GM10266 (cell line): ENCODE data around the gene SMIM11.

Experiments used
- DNase-seq: peaks from one replicate; pipeline ENCODE4 v3.0.0; 2012; ENCODE audit errors: extremely low spot score
- TF ChIP-seq, protein P1 (sequence below): IDR thresholded peaks from 2 replicates; pipeline ENCODE4 v1.5.1; 2012; ENCODE audit warnings: mild to moderate bottlenecking, low read depth; ENCODE audit not compliant: control insufficient read depth, insufficient read depth; ENCODE audit errors: missing control alignments

Gene SMIM11

GRCh38 chr21:34344584-34344983, 30.7 kb upstream of the SMIM11 start:
- DNase-seq, result no peak
- TF ChIP-seq, protein P1, sequence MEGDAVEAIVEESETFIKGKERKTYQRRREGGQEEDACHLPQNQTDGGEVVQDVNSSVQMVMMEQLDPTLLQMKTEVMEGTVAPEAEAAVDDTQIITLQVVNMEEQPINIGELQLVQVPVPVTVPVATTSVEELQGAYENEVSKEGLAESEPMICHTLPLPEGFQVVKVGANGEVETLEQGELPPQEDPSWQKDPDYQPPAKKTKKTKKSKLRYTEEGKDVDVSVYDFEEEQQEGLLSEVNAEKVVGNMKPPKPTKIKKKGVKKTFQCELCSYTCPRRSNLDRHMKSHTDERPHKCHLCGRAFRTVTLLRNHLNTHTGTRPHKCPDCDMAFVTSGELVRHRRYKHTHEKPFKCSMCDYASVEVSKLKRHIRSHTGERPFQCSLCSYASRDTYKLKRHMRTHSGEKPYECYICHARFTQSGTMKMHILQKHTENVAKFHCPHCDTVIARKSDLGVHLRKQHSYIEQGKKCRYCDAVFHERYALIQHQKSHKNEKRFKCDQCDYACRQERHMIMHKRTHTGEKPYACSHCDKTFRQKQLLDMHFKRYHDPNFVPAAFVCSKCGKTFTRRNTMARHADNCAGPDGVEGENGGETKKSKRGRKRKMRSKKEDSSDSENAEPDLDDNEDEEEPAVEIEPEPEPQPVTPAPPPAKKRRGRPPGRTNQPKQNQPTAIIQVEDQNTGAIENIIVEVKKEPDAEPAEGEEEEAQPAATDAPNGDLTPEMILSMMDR, result no peak

GRCh38 chr21:34345091-34345871, 30.0 kb upstream of the SMIM11 start:
- no peak for DNase-seq
- TF ChIP-seq, protein P1, result no peak

- TF ChIP-seq, protein P1, result no peak
These were observed 29.4 kb upstream of the SMIM11 start for GRCh38 chr21:34345892-34346291.

GRCh38 chr21:34348890-34349519, 26.3 kb upstream of the SMIM11 start:
- no peak for DNase-seq
- TF ChIP-seq, protein P1, result no peak

More at GRCh38 chr21:34345892-34346291, 29.4 kb upstream of the SMIM11 start:
- DNase-seq, result no peak

GRCh38 chr21:34351786-34352241, 23.5 kb upstream of the SMIM11 start:
- TF ChIP-seq, protein P1, result peak; percentile 59
- peak; percentile 58 for DNase-seq

GRCh38 chr21:34352556-34352955, 22.8 kb upstream of the SMIM11 start:
- no peak for DNase-seq
- TF ChIP-seq, protein P1, result no peak

DNA sequence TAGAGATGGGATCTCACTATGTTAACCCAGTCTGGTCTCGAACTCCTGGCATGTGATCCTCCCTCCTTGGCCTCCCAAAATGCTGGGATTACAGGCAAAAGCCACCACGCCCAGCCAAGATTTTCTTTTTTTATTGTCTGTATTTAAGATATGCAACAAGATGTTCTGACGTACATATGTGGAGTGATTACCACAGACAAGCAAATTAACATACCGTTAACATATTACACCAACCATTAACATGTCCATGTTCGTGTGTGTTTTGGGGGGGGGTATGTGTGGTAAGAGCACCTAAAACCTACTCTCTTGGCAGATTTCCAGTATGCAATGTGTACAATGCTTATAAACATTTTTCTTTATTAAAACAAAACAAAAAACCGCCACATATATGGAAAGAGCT, 22.1 kb upstream of the SMIM11 start:
- TF ChIP-seq, protein P1, result no peak
- DNase-seq, result no peak
